IMR-90 (cell line): ENCODE data around the gene LHFPL3. TPM values are rescaled to one million over a fixed set of nuclear protein-coding genes. Genes with fewer than 3 reads are reported as not detected.

Experiments
- ATAC-seq: fragments of 200-7000 bp; cut with Tn5 transposase; 2 replicates; pipeline ENCODE4 v1.9.1; 2020; ENCODE audit warnings: low read depth, mild to moderate bottlenecking, moderate library complexity
- BruUV-seq: library from RNA; stranded (reverse); fragments of 400-500 nt; replicated peaks from 2 replicates; lab custom pipeline; 2021; lab: Mats Ljungman, UMichigan
- CTCF ChIA-PET: fragments of 300-600 bp; formaldehyde crosslinking; extraction: SDS; loops from one replicate; lab custom pipeline; 2021; ENCODE audit warnings: antibody characterized with exemption; lab: Yijun Ruan, JAX
- POLR2A ChIA-PET: fragments of 300-600 bp; sonication (Branson Sonifier 250); formaldehyde crosslinking; loops from one replicate; lab custom pipeline; 2022; ENCODE audit warnings: antibody characterized with exemption; ENCODE audit not compliant: unreplicated experiment; lab: Charles Lee
- DNase-seq: peaks from one replicate; pipeline ENCODE4 v3.0.0; 2013
- H2AFZ ChIP-seq: replicated peaks from 2 replicates; pipeline ENCODE3; 2013; ENCODE audit warnings: low read length, mild to moderate bottlenecking; ENCODE audit not compliant: poor library complexity
- H2AK5ac ChIP-seq: 2 replicates; pipeline ENCODE4 v1.6.1; 2013; ENCODE audit warnings: low read depth, low read length, inconsistent platforms
- H2AK9ac ChIP-seq: replicated peaks from 2 replicates; pipeline ENCODE3; 2013; ENCODE audit warnings: mild to moderate bottlenecking, low read depth, low read length, moderate library complexity; ENCODE audit not compliant: poor library complexity
- H2BK120ac ChIP-seq: 2 replicates; pipeline ENCODE4 v1.6.1; 2013; ENCODE audit warnings: low read depth, low read length, inconsistent platforms
- H2BK15ac ChIP-seq: 3 replicates; pipeline ENCODE4 v1.6.1; 2013; ENCODE audit warnings: low read depth, low read length, inconsistent platforms
- H2BK20ac ChIP-seq: 2 replicates; pipeline ENCODE4 v1.6.1; 2013; ENCODE audit warnings: low read depth, mild to moderate bottlenecking, inconsistent platforms, low read length, moderate library complexity
- H2BK5ac ChIP-seq: 2 replicates; pipeline ENCODE4 v1.6.1; 2013; ENCODE audit warnings: mild to moderate bottlenecking, low read depth, low read length, inconsistent platforms; ENCODE audit not compliant: poor library complexity, severe bottlenecking
- H3K14ac ChIP-seq: replicated peaks from 2 replicates; pipeline ENCODE4 v1.6.1; 2013; ENCODE audit warnings: low read depth, low read length, inconsistent platforms
- H3K18ac ChIP-seq: 2 replicates; pipeline ENCODE4 v1.6.1; 2013; ENCODE audit warnings: low read depth, low read length, control low read depth
- H3K23ac ChIP-seq: 2 replicates; pipeline ENCODE4 v1.6.1; 2013; ENCODE audit warnings: low read depth, low read length, inconsistent platforms
- H3K27ac ChIP-seq: 2 replicates; pipeline ENCODE4 v1.5.1; 2013; ENCODE audit warnings: mild to moderate bottlenecking, control low read depth, low read length; ENCODE audit not compliant: insufficient read depth
- H3K27me3 ChIP-seq: 2 replicates; pipeline ENCODE4 v1.6.1; 2013; ENCODE audit warnings: low read length; ENCODE audit not compliant: control insufficient read depth, insufficient read depth
- H3K36me3 ChIP-seq: 2 replicates; pipeline ENCODE4 v1.6.1; 2013; ENCODE audit warnings: low read length, mixed read lengths; ENCODE audit not compliant: control insufficient read depth, insufficient read depth
- H3K4ac ChIP-seq: 2 replicates; pipeline ENCODE4 v1.6.1; 2013; ENCODE audit warnings: low read depth, low read length, inconsistent platforms
- H3K4me1 ChIP-seq: 2 replicates; pipeline ENCODE4 v1.6.1; 2013; ENCODE audit warnings: low read length, mixed read lengths; ENCODE audit not compliant: control insufficient read depth, insufficient read depth
- H3K4me2 ChIP-seq: 2 replicates; pipeline ENCODE4 v1.6.1; 2013; ENCODE audit warnings: low read depth, mild to moderate bottlenecking, control low read depth, low read length, moderate library complexity
- H3K4me3 ChIP-seq: 2 replicates; pipeline ENCODE4 v1.5.1; 2013; ENCODE audit warnings: low read depth, mild to moderate bottlenecking, control low read depth, low read length, moderate library complexity; ENCODE audit not compliant: insufficient read depth
- H3K56ac ChIP-seq: 2 replicates; pipeline ENCODE4 v1.6.1; 2013; ENCODE audit warnings: low read length, inconsistent platforms; ENCODE audit not compliant: insufficient read depth; ENCODE audit errors: extremely low read depth
- H3K79me1 ChIP-seq, 2 experiments: 2 replicates each; pipeline ENCODE4 v1.6.1; 2013; ENCODE audit warnings: low read length in 2 of 2, inconsistent platforms in 1 of 2, low read depth in 1 of 2
- H3K9ac ChIP-seq: 2 replicates; pipeline ENCODE4 v1.6.1; 2013; ENCODE audit warnings: low read depth, low read length, control low read depth
- H3K9me1 ChIP-seq: 2 replicates; pipeline ENCODE4 v1.6.1; 2013; ENCODE audit warnings: low read length, inconsistent platforms; ENCODE audit not compliant: insufficient read depth
- H3K9me3 ChIP-seq: 2 replicates; pipeline ENCODE4 v1.6.1; 2013; ENCODE audit warnings: low read length; ENCODE audit not compliant: control insufficient read depth, insufficient read depth
- H4K20me1 ChIP-seq: 2 replicates; pipeline ENCODE4 v1.6.1; 2013; ENCODE audit warnings: low read length, inconsistent platforms; ENCODE audit not compliant: insufficient read depth
- H4K5ac ChIP-seq: 2 replicates; pipeline ENCODE4 v1.6.1; 2013; ENCODE audit warnings: mild to moderate bottlenecking, low read depth, low read length, control low read depth
- H4K8ac ChIP-seq, 2 experiments: 2 replicates each; pipeline ENCODE4 v1.6.1; 2013; ENCODE audit warnings: low read depth in 2 of 2, low read length in 2 of 2, control low read depth in 1 of 2, inconsistent platforms in 1 of 2
- H4K91ac ChIP-seq: 2 replicates; pipeline ENCODE4 v1.6.1; 2013; ENCODE audit warnings: low read depth, low read length, inconsistent platforms; ENCODE audit not compliant: insufficient read depth
- BHLHE40 ChIP-seq: fragments of 150-350 bp; IDR thresholded peaks from 2 replicates; pipeline ENCODE4 v1.6.1; 2016; ENCODE audit warnings: mild to moderate bottlenecking, low read depth, low read length
- MAFK ChIP-seq: IDR thresholded peaks from 2 replicates; pipeline ENCODE4 v1.6.1; 2012; ENCODE audit warnings: low read depth, low read length, improper control_type of control experiment
- NFE2L2 ChIP-seq: fragments of 150-350 bp; IDR thresholded peaks from 2 replicates; pipeline ENCODE4 v1.6.1; 2016; ENCODE audit warnings: low read depth, mild to moderate bottlenecking, low read length
- WGBS, 2 experiments: methylation state at CpG; one replicate each; pipeline versions ENCODE4 v1.1.5 to v1.1.7; 2013; ENCODE audit warnings: missing lambda C conversion rate in 2 of 2; ENCODE audit not compliant: insufficient read length in 1 of 2; ENCODE audit errors: extremely low coverage in 2 of 2; 5-methylcytosine and 5-hydroxymethylcytosine counted together
- dilution Hi-C: fragments of 300-500 bp; cut with HindIII; formaldehyde crosslinking; loops from one replicate; pipeline ENCODE4 v1.14.3; 2018; ENCODE audit warnings: low sequenced_read_pairs; ENCODE audit not compliant: unreplicated experiment
- in situ Hi-C: fragments of 300-500 bp; cut with MboI; formaldehyde crosslinking; loops from 3 replicates; pipeline ENCODE4 v1.14.3; 2019; ENCODE audit warnings: low sequenced_read_pairs, inconsistent platforms, mixed read lengths
- intact Hi-C: fragments of 100-400 bp; cut with micrococcal nuclease; formaldehyde crosslinking; loops from 2 replicates; pipeline ENCODE4 v1.10.0; 2022
- polyA plus RNA-seq, 3 experiments: library from polyadenylated mRNA; depleted of rRNA; stranded (reverse); fragments of >200 nt; gene quantifications; 2 replicates each; pipeline ENCODE4 v1.2.3, GENCODE V29; 2012; ENCODE audit warnings: low replicate concordance in 1 of 3
- total RNA-seq: library from RNA; depleted of rRNA; stranded (reverse); fragments of >200 nt; gene quantifications from 2 replicates; pipeline ENCODE4 v1.2.3, GENCODE V29; 2012
- TF ChIP-seq, protein P1 (sequence below): conservative IDR thresholded peaks from 2 replicates; pipeline ENCODE4 v1.5.1; 2012; ENCODE audit warnings: mild to moderate bottlenecking, low read depth, low read length, improper control_type of control experiment

Gene LHFPL3
- total and polyA plus RNA-seq, 2 of the 4 experiments (the other 2 are of a cell fraction) = not detected

- ChIA-PET CTCF (no interaction called here), POLR2A (no interaction called here)
- intact Hi-C loops = no loop called here
- no peak overlapping the region for H3K56ac ChIP-seq
- no peaks in the 10 kb centered on the region for H3K36me3 ChIP-seq
- H3K4me2 ChIP-seq = no peak overlapping the region
- no peak overlapping the region for H3K23ac ChIP-seq
- DNase-seq = no peak
- H4K20me1 ChIP-seq = no peaks in the 10 kb centered on the region
- ATAC-seq = no peak
- no peak overlapping the region for H3K18ac ChIP-seq
- no peaks in the 10 kb centered on the region for H3K79me1 ChIP-seq
- H2AK5ac ChIP-seq = no peak overlapping the region
- no peaks in the 10 kb centered on the region for H3K9me3 ChIP-seq
- no peak overlapping the region for H3K9ac ChIP-seq
- H3K4ac ChIP-seq = no peak overlapping the region
- H3K14ac ChIP-seq = no peak overlapping the region
- no peak overlapping the region for H2AK9ac ChIP-seq
- TF ChIP-seq MAFK (no peak), BHLHE40 (no peak), NFE2L2 (no peak)
- TF ChIP-seq, protein P1, sequence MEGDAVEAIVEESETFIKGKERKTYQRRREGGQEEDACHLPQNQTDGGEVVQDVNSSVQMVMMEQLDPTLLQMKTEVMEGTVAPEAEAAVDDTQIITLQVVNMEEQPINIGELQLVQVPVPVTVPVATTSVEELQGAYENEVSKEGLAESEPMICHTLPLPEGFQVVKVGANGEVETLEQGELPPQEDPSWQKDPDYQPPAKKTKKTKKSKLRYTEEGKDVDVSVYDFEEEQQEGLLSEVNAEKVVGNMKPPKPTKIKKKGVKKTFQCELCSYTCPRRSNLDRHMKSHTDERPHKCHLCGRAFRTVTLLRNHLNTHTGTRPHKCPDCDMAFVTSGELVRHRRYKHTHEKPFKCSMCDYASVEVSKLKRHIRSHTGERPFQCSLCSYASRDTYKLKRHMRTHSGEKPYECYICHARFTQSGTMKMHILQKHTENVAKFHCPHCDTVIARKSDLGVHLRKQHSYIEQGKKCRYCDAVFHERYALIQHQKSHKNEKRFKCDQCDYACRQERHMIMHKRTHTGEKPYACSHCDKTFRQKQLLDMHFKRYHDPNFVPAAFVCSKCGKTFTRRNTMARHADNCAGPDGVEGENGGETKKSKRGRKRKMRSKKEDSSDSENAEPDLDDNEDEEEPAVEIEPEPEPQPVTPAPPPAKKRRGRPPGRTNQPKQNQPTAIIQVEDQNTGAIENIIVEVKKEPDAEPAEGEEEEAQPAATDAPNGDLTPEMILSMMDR = no peak
- no TSS peak for BruUV-seq
- H4K91ac ChIP-seq = no peak overlapping the region
- no peak overlapping the region for H2BK15ac ChIP-seq
- no peaks in the 10 kb centered on the region for H3K9me1 ChIP-seq
- H4K5ac ChIP-seq = no peak overlapping the region
- H3K4me1 ChIP-seq = no peaks in the 10 kb centered on the region
- no peaks in the 10 kb centered on the region for H3K27me3 ChIP-seq
- H2BK5ac ChIP-seq = no peak overlapping the region
- WGBS, 2 experiments = no CpG with 5 or more reads among the region's 4 CpGs
- no peak overlapping the region for H3K4me3 ChIP-seq
- no peak overlapping the region for H4K8ac ChIP-seq
- H2AFZ ChIP-seq = peak overlapping the region; percentile 7
- H2BK20ac ChIP-seq = no peak overlapping the region
- H3K27ac ChIP-seq = no peak overlapping the region
- in situ Hi-C loops = no loop called here
- H2BK120ac ChIP-seq = no peak overlapping the region
- dilution Hi-C loops = no loop called here
Observed at GRCh38 chr7:104826135-104826534, 497.7 kb downstream of the LHFPL3 start.
